GM12878 (cell line): ENCODE measurements around the gene PRKG1.

Source experiments
- EZH2 ChIP-seq: IDR thresholded peaks from 2 replicates; pipeline ENCODE4 v1.6.1; 2012; ENCODE audit warnings: low read depth, mild to moderate bottlenecking, control low read depth, inconsistent platforms, low read length, borderline replicate concordance; ENCODE audit not compliant: control insufficient read depth
- POLR2AphosphoS2 ChIP-seq: IDR thresholded peaks from 2 replicates; pipeline ENCODE4 v1.6.1; 2011; ENCODE audit warnings: low read depth, mild to moderate bottlenecking, low read length, improper control_type of control experiment, moderate library complexity
- TCF3 ChIP-seq: IDR thresholded peaks from 2 replicates; pipeline ENCODE4 v1.6.1; 2012; ENCODE audit warnings: low read depth, mild to moderate bottlenecking, low read length, borderline replicate concordance; ENCODE audit not compliant: insufficient read depth

DNA sequence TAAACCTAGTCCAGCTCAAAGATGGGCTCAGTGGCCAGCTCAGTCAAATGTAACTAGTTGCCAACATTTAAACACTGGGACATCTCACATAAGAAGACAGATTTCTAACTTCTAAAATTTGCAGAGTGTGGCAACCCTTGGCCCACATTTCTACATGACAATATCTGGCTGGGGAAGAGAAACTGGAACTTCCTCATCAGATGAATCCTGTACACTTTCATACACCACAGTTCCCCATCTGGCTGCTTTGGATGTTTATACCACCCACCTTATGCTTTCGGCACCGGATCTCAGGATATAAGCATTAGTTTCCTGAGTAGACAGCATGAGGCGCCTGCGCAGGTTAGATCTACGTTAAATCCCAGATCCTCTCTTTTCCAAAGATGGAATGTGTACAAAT, 199.3 kb downstream of the PRKG1 start:
- no peak for TF ChIP-seq EZH2
- no peak for TF ChIP-seq TCF3
- TF ChIP-seq POLR2AphosphoS2 = no peak
